Neural cell (in vitro differentiated cells): ENCODE measurements around the gene PRR14.

ENCODE experiments used
- CTCF ChIP-seq: fragments of 450-650 bp; IDR thresholded peaks from 2 replicates; pipeline ENCODE4 v1.5.1; 2014; ENCODE audit warnings: antibody characterized with exemption, mild to moderate bottlenecking, moderate library complexity; ENCODE audit not compliant: poor library complexity, severe bottlenecking
- EP300 ChIP-seq: fragments of 450-650 bp; conservative IDR thresholded peaks from 2 replicates; pipeline ENCODE4 v1.6.1; 2014; ENCODE audit warnings: antibody characterized with exemption, mild to moderate bottlenecking, moderate library complexity; ENCODE audit not compliant: poor library complexity, severe bottlenecking
- EZH2 ChIP-seq: fragments of 200-600, 300-800 bp; shearing (Covaris generic), sonication (generic); IDR thresholded peaks from 2 replicates; pipeline ENCODE4 v1.6.1; 2014; ENCODE audit warnings: antibody characterized with exemption, low read length, borderline replicate concordance, mild to moderate bottlenecking; ENCODE audit not compliant: insufficient read depth, poor library complexity, severe bottlenecking
- POLR2AphosphoS5 ChIP-seq: IDR thresholded peaks from 2 replicates; pipeline ENCODE4 v1.6.1; 2012
- RAD21 ChIP-seq: fragments of 450-650 bp; conservative IDR thresholded peaks from 2 replicates; pipeline ENCODE4 v1.6.1; 2014; ENCODE audit warnings: antibody characterized with exemption, mild to moderate bottlenecking, moderate library complexity
- REST ChIP-seq: IDR thresholded peaks from 2 replicates; pipeline ENCODE4 v1.6.1; 2012; ENCODE audit warnings: borderline replicate concordance
- SMC3 ChIP-seq: fragments of 450-650 bp; conservative IDR thresholded peaks from 2 replicates; pipeline ENCODE4 v1.6.1; 2014; ENCODE audit warnings: antibody characterized with exemption, mild to moderate bottlenecking, moderate library complexity; ENCODE audit not compliant: poor library complexity
- TAF1 ChIP-seq: IDR thresholded peaks from 2 replicates; pipeline ENCODE4 v1.6.1; 2012; ENCODE audit warnings: low read depth

DNA sequence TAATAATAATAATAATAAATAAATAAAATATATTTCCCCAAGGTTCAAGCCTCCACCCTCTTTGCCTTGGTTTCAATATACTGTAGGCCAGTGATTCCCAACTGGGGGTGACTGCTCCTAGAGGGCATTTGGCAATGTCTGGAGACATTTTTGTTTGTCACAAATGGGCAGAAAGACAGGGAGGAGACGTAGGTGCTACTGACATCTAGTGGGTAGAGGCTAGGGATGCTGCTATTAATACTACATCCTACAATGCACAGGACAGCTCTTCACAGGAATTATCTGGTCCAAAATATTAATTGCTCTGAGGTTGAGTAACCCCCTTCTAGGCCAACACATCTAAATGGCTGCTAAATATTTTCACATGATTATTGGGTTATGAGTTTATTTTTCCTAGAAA is 12.8 kb upstream of the PRR14 start:
- no peak for TF ChIP-seq POLR2AphosphoS5
- TF ChIP-seq EZH2: no peak
- TF ChIP-seq REST: no peak
- TF ChIP-seq RAD21: peak; percentile 66
- TF ChIP-seq CTCF: peak; percentile 69
- TF ChIP-seq TAF1: no peak
- TF ChIP-seq EP300: no peak
- peak; percentile 48 for TF ChIP-seq SMC3
